Natural killer cell (primary cell): Measurements from ENCODE around the gene JARID2. TPM values are rescaled to one million over a fixed set of nuclear protein-coding genes. Genes with fewer than 3 reads are reported as not detected.
A peak's percentile ranks its signal among the peaks of the same experiment; 100 is the strongest.

ENCODE experiments used
- ATAC-seq, 3 donors: fragments of 150-1000 bp in 2 of 3; fragments of 200-7000 bp in 1 of 3; cut with Tn5 transposase; 1 replicate in 1 of 3; 2 replicates in 2 of 3; pipeline ENCODE4 v1.10.0; 2021; ENCODE audit warnings: mild to moderate bottlenecking in 2 of 3, moderate library complexity in 2 of 3
- DNase-seq, 2 donors: peaks; one replicate each; pipeline versions ENCODE4 v3.0.0 to v3.0.0-alpha.2; 2013 to 2021; ENCODE audit warnings: mixed read lengths in 1 of 2
- H3K27ac ChIP-seq: one replicate; pipeline ENCODE4 v1.5.1; 2013; ENCODE audit warnings: mild to moderate bottlenecking, low read length
- H3K27me3 ChIP-seq: one replicate; pipeline ENCODE4 v1.6.1; 2013; ENCODE audit warnings: low read length; ENCODE audit not compliant: control insufficient read depth, insufficient read depth
- H3K36me3 ChIP-seq: one replicate; pipeline ENCODE4 v1.6.1; 2013; ENCODE audit warnings: low read length; ENCODE audit not compliant: control insufficient read depth, insufficient read depth
- H3K4me1 ChIP-seq: one replicate; pipeline ENCODE4 v1.6.1; 2013; ENCODE audit warnings: low read length; ENCODE audit not compliant: control insufficient read depth, insufficient read depth
- H3K4me3 ChIP-seq: one replicate; pipeline ENCODE4 v1.5.1; 2013; ENCODE audit warnings: low read length
- H3K9me3 ChIP-seq: one replicate; pipeline ENCODE4 v1.6.1; 2013; ENCODE audit warnings: low read length; ENCODE audit not compliant: control insufficient read depth, insufficient read depth
- H3K27ac Mint-ChIP-seq, 2 donors: one replicate each; pipeline ENCODE4 v1.8.0; 2022; ENCODE audit warnings: mild to moderate bottlenecking in 2 of 2, mixed read lengths in 2 of 2, moderate library complexity in 1 of 2
- H3K27me3 Mint-ChIP-seq, 2 donors: one replicate each; pipeline ENCODE4 v1.8.0; 2022; ENCODE audit warnings: low read depth in 2 of 2, mixed read lengths in 2 of 2
- H3K36me3 Mint-ChIP-seq: one replicate; pipeline ENCODE4 v1.8.0; 2022; ENCODE audit warnings: mixed read lengths
- H3K4me1 Mint-ChIP-seq, 2 donors: one replicate each; pipeline ENCODE4 v1.8.0; 2022; ENCODE audit warnings: mixed read lengths in 2 of 2
- H3K4me3 Mint-ChIP-seq: one replicate; pipeline ENCODE4 v1.8.0; 2022; ENCODE audit warnings: mild to moderate bottlenecking, moderate library complexity, mixed read lengths
- H3K9me3 Mint-ChIP-seq, 2 donors: one replicate each; pipeline ENCODE4 v1.8.0; 2022; ENCODE audit warnings: mixed read lengths in 2 of 2
- CTCF ChIP-seq: fragments of 200-600 bp; IDR thresholded peaks from one replicate; pipeline ENCODE4 v1.8.0; 2022; ENCODE audit warnings: antibody characterized with exemption
- WGBS: methylation state at CpG from one replicate; pipeline ENCODE4 v1.1.7; 2013; ENCODE audit warnings: missing lambda C conversion rate; ENCODE audit not compliant: insufficient coverage; 5-methylcytosine and 5-hydroxymethylcytosine counted together
- intact Hi-C: fragments of 100-400 bp; cut with micrococcal nuclease; formaldehyde crosslinking; loops from one replicate; pipeline ENCODE4 v1.14.2; 2022
- total RNA-seq, 4 donors: library from RNA; stranded (reverse); fragments of 120-200 nt in 1 of 4; gene quantifications; one replicate each; pipeline versions ENCODE4 v1.2.3 to v1.2.4, GENCODE V29; 2013 to 2022

The JARID2 gene
- total RNA-seq, 3 donors from 2014 or later (not counting 1 experiment from before 2014, with no cell fraction given) = 49.9 to 60.9 (median 60.5) TPM

GRCh38 chr6:15270402-15270801, 24.5 kb downstream of the JARID2 start:
- Mint-ChIP-seq H3K9me3 (no peaks in the 10 kb centered on the region), H3K4me1 (peaks cover 79 to 89% of the 10 kb centered on the region in 2 donors), H3K4me3 (no peak overlapping the region), H3K27ac (peak overlapping the region in 1 of 2 donors; percentile 51), H3K36me3 (no peaks in the 10 kb centered on the region), H3K27me3 (no peaks in the 10 kb centered on the region)
- no peak for TF ChIP-seq CTCF
- Histone ChIP-seq H3K4me1 (peaks cover 48% of the 10 kb centered on the region), H3K27me3 (no peaks in the 10 kb centered on the region), H3K9me3 (no peaks in the 10 kb centered on the region), H3K27ac (no peak overlapping the region), H3K4me3 (no peak overlapping the region), H3K36me3 (no peaks in the 10 kb centered on the region)
- DNase-seq (no peak), ATAC-seq (no peak)
- 84% methylated on average over 2 of the region's 2 CpGs for WGBS
- intact Hi-C loops = no loop called here

DNA sequence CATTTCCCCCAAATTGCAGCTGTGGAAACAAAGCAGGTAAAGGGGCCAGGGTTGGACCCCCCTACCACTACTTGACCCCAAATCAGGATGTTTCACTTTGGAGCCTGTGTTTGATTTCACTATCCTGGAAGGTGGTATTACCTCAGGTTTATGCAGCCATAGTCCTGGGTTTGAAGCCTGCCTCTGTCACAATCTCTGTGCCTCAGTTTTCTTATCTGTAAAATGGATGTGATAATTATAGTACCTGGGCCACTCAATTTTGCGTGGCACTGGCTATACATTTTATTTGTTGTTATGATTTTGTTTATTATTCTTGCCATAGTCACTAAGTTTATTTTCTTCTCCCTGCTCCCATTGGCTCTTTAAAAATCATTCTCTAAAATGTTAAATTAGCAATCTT, 26.7 kb downstream of the JARID2 start:
- H3K9me3 Mint-ChIP-seq = no peaks in the 10 kb centered on the region
- DNase-seq (no peak), ATAC-seq (no peak)
- WGBS = no CpG with 5 or more reads among the region's 1 CpG
- H3K36me3 Mint-ChIP-seq = no peaks in the 10 kb centered on the region
- H3K4me1 ChIP-seq = peaks cover 26% of the 10 kb centered on the region
- H3K36me3 ChIP-seq = no peaks in the 10 kb centered on the region
- peaks cover 78 to 89% of the 10 kb centered on the region in 2 donors for H3K4me1 Mint-ChIP-seq
- no peaks in the 10 kb centered on the region for H3K27me3 ChIP-seq
- intact Hi-C loops = no loop called here
- no peak for TF ChIP-seq CTCF
- H3K9me3 ChIP-seq = no peaks in the 10 kb centered on the region
- no peak overlapping the region for H3K4me3 ChIP-seq
- no peak overlapping the region for H3K4me3 Mint-ChIP-seq
- H3K27ac ChIP-seq = no peak overlapping the region
- no peaks in the 10 kb centered on the region for H3K27me3 Mint-ChIP-seq
- H3K27ac Mint-ChIP-seq = peak overlapping the region; percentile 66 to 73

- ATAC-seq (no peak), DNase-seq (no peak)
- Mint-ChIP-seq H3K27ac (peak overlapping the region; percentile 13 to 56), H3K36me3 (no peaks in the 10 kb centered on the region), H3K9me3 (no peaks in the 10 kb centered on the region), H3K4me1 (peaks cover 79 to 87% of the 10 kb centered on the region in 2 donors), H3K4me3 (no peak overlapping the region), H3K27me3 (no peaks in the 10 kb centered on the region)
- Histone ChIP-seq H3K4me1 (peaks cover 11% of the 10 kb centered on the region), H3K27me3 (no peaks in the 10 kb centered on the region), H3K27ac (no peak overlapping the region), H3K36me3 (no peaks in the 10 kb centered on the region), H3K9me3 (no peaks in the 10 kb centered on the region), H3K4me3 (no peak overlapping the region)
- intact Hi-C loops = no loop called here
- 78% methylated on average over 2 of the region's 2 CpGs for WGBS
- TF ChIP-seq CTCF = no peak
Measured at GRCh38 chr6:15274692-15275387, 29.0 kb downstream of the JARID2 start.
